Measurements from ENCODE around the gene VWA5A. TPM values are rescaled to one million over a fixed set of nuclear protein-coding genes. Genes with fewer than 3 reads are reported as not detected.
"Not testable (repeated sequence)": the region's sequence is repeated elsewhere in the genome, so short reads cannot be mapped to it uniquely, and the experiment has no call there.

Gene VWA5A
- total RNA-seq, 2 donors from 2014 or later, result 48.8 to 59.8 TPM

GRCh38 chr11:124152770-124153407 lies 37.6 kb downstream of the VWA5A start:
- ATAC-seq, result no peak
- intact Hi-C loops (cut with DNase I, micrococcal nuclease), result no loop called here

GRCh38 chr11:124153821-124154220 lies 38.6 kb downstream of the VWA5A start:
- intact Hi-C loops (cut with DNase I, micrococcal nuclease), result no loop called here
- no peak for ATAC-seq

More at GRCh38 chr11:124152770-124153407, 37.6 kb downstream of the VWA5A start:
- no peak for DNase-seq

GRCh38 chr11:124159481-124159880 lies 44.2 kb downstream of the VWA5A start:
- intact Hi-C loops (cut with DNase I, micrococcal nuclease), result no loop called here
- ATAC-seq, result no peak
- DNase-seq, result no peak

More at GRCh38 chr11:124153821-124154220, 38.6 kb downstream of the VWA5A start:
- DNase-seq, result no peak

GRCh38 chr11:124160986-124161385 lies 45.7 kb downstream of the VWA5A start:
- intact Hi-C loops (cut with DNase I, micrococcal nuclease), result no loop called here
- no peak for ATAC-seq
- no peak for DNase-seq

- intact Hi-C loops (cut with DNase I, micrococcal nuclease), result no loop called here
- no peak for DNase-seq
- no peak for ATAC-seq
Measured at GRCh38 chr11:124167826-124168231, 52.6 kb downstream of the VWA5A start.

GRCh38 chr11:124168796-124169195 lies 53.5 kb downstream of the VWA5A start:
- intact Hi-C loops (cut with DNase I, micrococcal nuclease), result no loop called here
- DNase-seq (no peak), ATAC-seq (no peak)

GRCh38 chr11:124170315-124170714 lies 55.1 kb downstream of the VWA5A start:
- intact Hi-C loops (cut with DNase I, micrococcal nuclease); ATAC-seq; DNase-seq: not testable (repeated sequence)

- ATAC-seq, result no peak
- intact Hi-C loops (cut with DNase I, micrococcal nuclease), result no loop called here
- DNase-seq, result no peak
Measured at GRCh38 chr11:124170801-124171586, 55.7 kb downstream of the VWA5A start.

- DNase-seq (no peak), ATAC-seq (no peak)
- intact Hi-C loops (cut with DNase I, micrococcal nuclease), result no loop called here
Measured at GRCh38 chr11:124172101-124172500, 56.9 kb downstream of the VWA5A start.

- intact Hi-C loops (cut with DNase I, micrococcal nuclease), result no loop called here
- ATAC-seq (no peak), DNase-seq (no peak)
Measured at GRCh38 chr11:124172599-124172998, 57.3 kb downstream of the VWA5A start.

- ATAC-seq (no peak), DNase-seq (no peak)
- intact Hi-C loops (cut with DNase I, micrococcal nuclease), result no loop called here
Measured at GRCh38 chr11:124174001-124174583, 58.8 kb downstream of the VWA5A start.

- ATAC-seq, result no peak
- DNase-seq, result no peak
- intact Hi-C loops (cut with DNase I, micrococcal nuclease), result no loop called here
Measured at GRCh38 chr11:124176925-124177715, 61.9 kb downstream of the VWA5A start.

- ATAC-seq (no peak), DNase-seq (no peak)
- intact Hi-C loops (cut with DNase I, micrococcal nuclease), result no loop called here
Measured at GRCh38 chr11:124179310-124179709, 64.1 kb downstream of the VWA5A start.

GRCh38 chr11:124183068-124183467 lies 67.8 kb downstream of the VWA5A start, which contains the start of gene OR10D3:
Gene OR10D3 (plus strand): TSS chr11:124183345. CDS start chr11:124185270, 1,925 bp downstream.
- no peak for DNase-seq
- intact Hi-C loops (cut with DNase I, micrococcal nuclease), result no loop called here
- no peak for ATAC-seq

GRCh38 chr11:124190298-124191139 lies 75.3 kb downstream of the VWA5A start:
- intact Hi-C loops (cut with DNase I, micrococcal nuclease), result loop anchor here in 1 of 2 donors (10.0 kb wide), 1 partner anchor 116 kb away; no protein-coding TSS in a partner anchor
- ATAC-seq, result no peak
- no peak for DNase-seq

GRCh38 chr11:124193221-124194010 lies 78.2 kb downstream of the VWA5A start:
- DNase-seq, result no peak
- intact Hi-C loops (cut with DNase I, micrococcal nuclease), result loop anchor here in 1 of 2 donors (10.0 kb wide), 1 partner anchor 119 kb away; no protein-coding TSS in a partner anchor
- ATAC-seq, result no peak
